RWPE2 (cell line): Measurements from ENCODE around the gene MIER2.
"Not testable (repeated sequence)": the region's sequence is repeated elsewhere in the genome, so short reads cannot be mapped to it uniquely, and the experiment has no call there.

Experiments
- ATAC-seq: fragments of 200-7000 bp; cut with Tn5 transposase; 3 replicates; pipeline ENCODE4 v1.9.1; 2021; ENCODE audit warnings: low read depth
- DNase-seq: peaks from one replicate; pipeline ENCODE4 v3.0.0-alpha.2; 2020; ENCODE audit warnings: low spot score
- H3K27ac ChIP-seq: fragments of 450-650 bp; 2 replicates; pipeline ENCODE4 v1.5.1; 2017; ENCODE audit warnings: mild to moderate bottlenecking; ENCODE audit not compliant: poor library complexity, severe bottlenecking
- H3K27me3 ChIP-seq: fragments of 250-450 bp; sonication (Bioruptor Pico); 2 replicates; pipeline ENCODE4 v1.5.1; 2021; ENCODE audit warnings: mild to moderate bottlenecking, moderate library complexity; ENCODE audit not compliant: insufficient read depth, poor library complexity, severe bottlenecking
- H3K36me3 ChIP-seq: fragments of 250-450 bp; sonication (Bioruptor Pico); 2 replicates; pipeline ENCODE4 v1.5.1; 2020; ENCODE audit warnings: low read depth, mild to moderate bottlenecking, moderate library complexity
- H3K4me1 ChIP-seq: fragments of 250-450 bp; sonication (Bioruptor Pico); 2 replicates; pipeline ENCODE4 v1.5.1; 2021; ENCODE audit warnings: mild to moderate bottlenecking, moderate library complexity; ENCODE audit not compliant: insufficient read depth, poor library complexity, severe bottlenecking
- H3K4me3 ChIP-seq: fragments of 250-450 bp; sonication (Bioruptor Pico); 2 replicates; pipeline ENCODE4 v1.5.1; 2021; ENCODE audit warnings: mild to moderate bottlenecking, moderate library complexity; ENCODE audit not compliant: severe bottlenecking
- H3K9me3 ChIP-seq: fragments of 250-450 bp; sonication (Bioruptor Pico); 2 replicates; pipeline ENCODE4 v1.5.1; 2021; ENCODE audit warnings: mild to moderate bottlenecking, moderate library complexity; ENCODE audit not compliant: severe bottlenecking
- TF ChIP-seq, protein P1 (sequence below): fragments of 450-650 bp; IDR thresholded peaks from one replicate; pipeline ENCODE4 v1.5.1; 2017; ENCODE audit warnings: mild to moderate bottlenecking, moderate library complexity; ENCODE audit not compliant: poor library complexity, severe bottlenecking

MIER2 gene

DNA sequence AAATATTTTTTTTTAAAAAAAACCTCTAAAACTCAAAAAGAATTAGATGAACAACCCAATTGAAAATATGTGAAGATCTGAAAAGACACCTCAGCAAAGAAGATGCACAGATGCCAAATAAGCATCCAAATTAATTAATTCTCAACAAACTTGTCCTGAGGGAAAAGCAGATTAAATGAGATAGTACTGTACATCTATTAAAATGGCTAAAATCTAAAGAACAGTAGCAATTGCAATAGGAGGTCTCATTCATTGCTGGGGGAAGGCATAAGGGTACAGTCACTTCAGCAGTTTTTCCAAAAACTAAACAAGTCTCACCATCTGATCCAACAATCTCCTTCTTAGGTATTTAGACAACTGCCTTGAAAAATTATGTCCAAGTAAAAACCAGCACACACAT lies 75.4 kb downstream of the MIER2 start:
- Histone ChIP-seq H3K4me1 (no peaks in the 10 kb centered on the region), H3K27ac (no peak overlapping the region), H3K27me3 (peaks cover 23% of the 10 kb centered on the region), H3K9me3 (no peaks in the 10 kb centered on the region), H3K4me3 (no peak overlapping the region), H3K36me3 (no peaks in the 10 kb centered on the region)
- DNase-seq: no peak
- TF ChIP-seq, protein P1, sequence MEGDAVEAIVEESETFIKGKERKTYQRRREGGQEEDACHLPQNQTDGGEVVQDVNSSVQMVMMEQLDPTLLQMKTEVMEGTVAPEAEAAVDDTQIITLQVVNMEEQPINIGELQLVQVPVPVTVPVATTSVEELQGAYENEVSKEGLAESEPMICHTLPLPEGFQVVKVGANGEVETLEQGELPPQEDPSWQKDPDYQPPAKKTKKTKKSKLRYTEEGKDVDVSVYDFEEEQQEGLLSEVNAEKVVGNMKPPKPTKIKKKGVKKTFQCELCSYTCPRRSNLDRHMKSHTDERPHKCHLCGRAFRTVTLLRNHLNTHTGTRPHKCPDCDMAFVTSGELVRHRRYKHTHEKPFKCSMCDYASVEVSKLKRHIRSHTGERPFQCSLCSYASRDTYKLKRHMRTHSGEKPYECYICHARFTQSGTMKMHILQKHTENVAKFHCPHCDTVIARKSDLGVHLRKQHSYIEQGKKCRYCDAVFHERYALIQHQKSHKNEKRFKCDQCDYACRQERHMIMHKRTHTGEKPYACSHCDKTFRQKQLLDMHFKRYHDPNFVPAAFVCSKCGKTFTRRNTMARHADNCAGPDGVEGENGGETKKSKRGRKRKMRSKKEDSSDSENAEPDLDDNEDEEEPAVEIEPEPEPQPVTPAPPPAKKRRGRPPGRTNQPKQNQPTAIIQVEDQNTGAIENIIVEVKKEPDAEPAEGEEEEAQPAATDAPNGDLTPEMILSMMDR: no peak
- ATAC-seq: no peak

DNA sequence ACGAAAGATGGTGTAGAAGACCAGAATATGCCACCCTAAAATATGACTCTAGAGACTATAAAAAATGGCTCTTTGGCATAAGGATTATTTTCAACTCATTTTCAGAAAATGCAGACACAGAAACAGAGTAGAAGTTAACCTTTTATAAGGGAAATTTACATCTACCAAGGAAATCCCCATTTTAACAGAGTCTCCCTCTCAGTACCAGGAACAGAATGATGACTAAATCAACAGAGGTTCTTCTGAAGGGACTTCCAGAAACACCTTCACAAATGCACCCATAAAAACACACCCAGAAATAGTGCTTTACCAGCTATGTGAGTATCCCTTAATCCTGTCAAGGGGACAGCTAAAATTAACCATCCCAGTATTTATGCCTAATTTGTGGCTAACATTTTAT lies 82.5 kb downstream of the MIER2 start:
- Histone ChIP-seq H3K4me1 (no peaks in the 10 kb centered on the region), H3K4me3 (no peak overlapping the region), H3K9me3 (no peaks in the 10 kb centered on the region), H3K36me3 (no peaks in the 10 kb centered on the region), H3K27me3 (peaks cover 22% of the 10 kb centered on the region), H3K27ac (no peak overlapping the region)
- no peak for ATAC-seq
- no peak for DNase-seq
- TF ChIP-seq, protein P1: no peak

DNA sequence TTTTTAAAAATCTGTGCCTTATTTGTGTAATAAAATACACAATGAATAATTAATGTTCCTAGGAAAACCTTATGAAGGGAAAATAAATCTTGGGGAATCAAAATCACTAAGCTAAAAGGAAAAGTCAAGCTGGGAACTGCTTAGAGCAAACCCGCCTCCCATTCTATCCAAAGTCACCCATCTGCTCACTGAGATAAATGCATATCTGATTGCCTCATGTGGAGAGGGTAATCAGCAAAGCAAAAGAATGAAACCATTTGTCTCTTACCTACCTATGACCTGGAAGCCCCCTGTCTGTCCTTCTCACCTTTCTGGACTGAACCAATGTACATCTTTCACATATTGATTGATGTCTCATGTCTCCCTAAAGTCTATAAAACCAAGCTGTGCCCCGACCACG lies 87.8 kb downstream of the MIER2 start:
- ATAC-seq, H3K27me3 ChIP-seq, H3K36me3 ChIP-seq, H3K9me3 ChIP-seq, H3K4me1 ChIP-seq, DNase-seq, H3K4me3 ChIP-seq, H3K27ac ChIP-seq: not testable (repeated sequence)
